ENCODE data around the gene TP53I13.

TP53I13 gene

DNA sequence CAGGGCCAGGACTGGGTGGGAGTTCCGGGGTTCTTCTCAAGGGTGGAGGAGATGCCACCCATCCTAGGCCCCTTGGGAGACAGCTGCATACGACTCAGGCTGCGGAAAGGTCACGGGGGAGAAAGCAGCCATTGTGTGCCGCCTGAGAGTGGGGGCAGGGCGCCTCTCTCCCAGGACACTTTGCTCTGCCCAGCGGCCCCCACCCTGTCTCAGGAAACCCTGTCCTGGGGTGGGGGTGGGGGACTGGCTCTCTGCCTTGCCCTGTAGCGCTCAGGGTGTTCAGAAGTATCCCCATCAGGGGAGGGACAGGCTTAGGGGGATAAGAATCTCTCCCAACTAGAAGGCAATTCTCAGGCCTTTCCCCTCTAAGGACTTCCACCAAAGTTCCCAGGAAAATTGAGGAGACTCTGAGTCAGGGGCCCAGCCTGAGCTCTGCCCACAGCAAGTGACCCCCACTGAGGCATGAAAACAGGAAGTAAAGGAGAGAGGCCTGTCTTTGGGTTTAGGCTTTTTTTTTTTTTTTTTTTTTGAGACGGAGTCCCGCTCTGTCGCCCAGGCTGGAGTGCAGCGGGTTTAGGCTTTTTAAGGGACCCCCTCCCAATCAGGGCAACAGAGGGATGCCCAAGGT lies 16.1 kb downstream of the TP53I13 start:
- TF ChIP-seq GLIS2 (tag by site-specific recombination; IDR thresholded peaks at IDR 0.05) (0 out of 2 replicates have a peak, but pooled peaks have one; percentile 18), ZNF548 (tag by site-specific recombination; IDR thresholded peaks at IDR 0.05) (no peak)
- ChIA-PET CTCF (no interaction called here), POLR2A (interaction anchor here (1.2 kb wide), 2 partner anchors 10 to 26 kb away, joined by 3 to 4 read pairs; no protein-coding TSS in a partner anchor)
- no peak overlapping the region for H3K27ac ChIP-seq (ENCODE audit: extremely low read depth, low read depth, low read length)
- peaks cover 7 to 57% of the 10 kb centered on the region in 2 experiments; a peak in 2 of 3 replicates for H3K36me3 ChIP-seq (ENCODE audit: control insufficient read depth in 2 of 2, insufficient read depth in 1 of 2, low read length in 2 of 2)
- no peaks in the 10 kb centered on the region for H3K9me3 ChIP-seq (ENCODE audit: control insufficient read depth, insufficient read depth, low read depth, low read length)
- no peak overlapping the region for H3K4me3 ChIP-seq (ENCODE audit: low read depth, low read length)
- H3K4me1 ChIP-seq (ENCODE audit: control insufficient read depth, insufficient read depth, low read length), result peaks cover 7% of the 10 kb centered on the region; the same call in 1 of the 2 replicates

DNA sequence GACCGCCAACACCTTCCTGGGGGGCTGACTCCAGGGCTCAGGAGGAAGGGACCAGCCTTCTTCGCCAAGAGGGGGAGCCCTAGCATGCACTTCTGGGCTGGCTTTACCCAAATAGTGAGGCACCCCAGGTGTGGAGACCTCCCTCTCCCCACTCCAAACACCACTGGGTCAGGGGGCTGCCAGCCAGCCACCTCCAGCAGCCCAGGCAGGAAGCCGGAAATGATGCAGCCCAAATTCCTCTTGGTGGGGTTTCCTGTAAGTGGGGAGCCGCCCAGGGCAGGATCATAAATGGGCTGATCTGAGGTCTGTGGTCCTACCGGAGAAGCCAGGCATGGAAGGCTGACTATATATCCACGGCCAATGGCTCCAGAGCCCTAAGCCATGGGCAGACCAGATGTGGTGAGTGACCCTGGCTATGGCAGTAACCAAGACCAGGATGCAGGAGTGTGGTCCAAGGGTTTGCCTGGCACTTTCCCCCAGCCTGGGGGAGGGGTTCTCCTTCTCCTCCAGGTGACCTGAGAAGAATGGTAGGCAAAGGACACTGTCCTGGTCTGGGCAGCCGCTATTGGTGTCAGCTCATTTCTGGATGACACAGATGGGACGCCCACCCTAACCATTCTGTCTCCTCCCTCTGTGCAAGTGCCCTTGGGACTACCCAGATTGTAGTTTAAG lies 16.7 kb downstream of the TP53I13 start:
- TF ChIP-seq ZNF529 (tag by site-specific recombination; IDR thresholded peaks at IDR 0.05; ENCODE audit: insufficient replicate concordance) (no peak), GLIS1 (tag by site-specific recombination; IDR thresholded peaks at IDR 0.05) (0 out of 2 replicates have a peak, but pooled peaks have one; percentile 16), ZBTB8A (tag by site-specific recombination; IDR thresholded peaks at IDR 0.05) (0 out of 2 replicates have a peak, but pooled peaks have one; percentile 12), GLIS2 (tag by site-specific recombination; IDR thresholded peaks at IDR 0.05) (peak; percentile 11; the same call in 1 of the 2 replicates)
- TF ChIP-seq, protein P1, sequence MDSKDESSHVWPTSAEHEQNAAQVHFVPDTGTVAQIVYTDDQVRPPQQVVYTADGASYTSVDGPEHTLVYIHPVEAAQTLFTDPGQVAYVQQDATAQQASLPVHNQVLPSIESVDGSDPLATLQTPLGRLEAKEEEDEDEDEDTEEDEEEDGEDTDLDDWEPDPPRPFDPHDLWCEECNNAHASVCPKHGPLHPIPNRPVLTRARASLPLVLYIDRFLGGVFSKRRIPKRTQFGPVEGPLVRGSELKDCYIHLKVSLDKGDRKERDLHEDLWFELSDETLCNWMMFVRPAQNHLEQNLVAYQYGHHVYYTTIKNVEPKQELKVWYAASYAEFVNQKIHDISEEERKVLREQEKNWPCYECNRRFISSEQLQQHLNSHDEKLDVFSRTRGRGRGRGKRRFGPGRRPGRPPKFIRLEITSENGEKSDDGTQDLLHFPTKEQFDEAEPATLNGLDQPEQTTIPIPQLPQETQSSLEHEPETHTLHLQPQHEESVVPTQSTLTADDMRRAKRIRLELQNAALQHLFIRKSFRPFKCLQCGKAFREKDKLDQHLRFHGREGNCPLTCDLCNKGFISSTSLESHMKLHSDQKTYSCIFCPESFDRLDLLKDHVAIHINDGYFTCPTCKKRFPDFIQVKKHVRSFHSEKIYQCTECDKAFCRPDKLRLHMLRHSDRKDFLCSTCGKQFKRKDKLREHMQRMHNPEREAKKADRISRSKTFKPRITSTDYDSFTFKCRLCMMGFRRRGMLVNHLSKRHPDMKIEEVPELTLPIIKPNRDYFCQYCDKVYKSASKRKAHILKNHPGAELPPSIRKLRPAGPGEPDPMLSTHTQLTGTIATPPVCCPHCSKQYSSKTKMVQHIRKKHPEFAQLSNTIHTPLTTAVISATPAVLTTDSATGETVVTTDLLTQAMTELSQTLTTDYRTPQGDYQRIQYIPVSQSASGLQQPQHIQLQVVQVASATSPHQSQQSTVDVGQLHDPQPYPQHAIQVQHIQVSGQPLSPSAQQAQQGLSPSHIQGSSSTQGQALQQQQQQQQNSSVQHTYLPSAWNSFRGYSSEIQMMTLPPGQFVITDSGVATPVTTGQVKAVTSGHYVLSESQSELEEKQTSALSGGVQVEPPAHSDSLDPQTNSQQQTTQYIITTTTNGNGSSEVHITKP (tag by site-specific recombination; IDR thresholded peaks at IDR 0.05), result peak; percentile 49; the same call in 1 of the 2 replicates

DNA sequence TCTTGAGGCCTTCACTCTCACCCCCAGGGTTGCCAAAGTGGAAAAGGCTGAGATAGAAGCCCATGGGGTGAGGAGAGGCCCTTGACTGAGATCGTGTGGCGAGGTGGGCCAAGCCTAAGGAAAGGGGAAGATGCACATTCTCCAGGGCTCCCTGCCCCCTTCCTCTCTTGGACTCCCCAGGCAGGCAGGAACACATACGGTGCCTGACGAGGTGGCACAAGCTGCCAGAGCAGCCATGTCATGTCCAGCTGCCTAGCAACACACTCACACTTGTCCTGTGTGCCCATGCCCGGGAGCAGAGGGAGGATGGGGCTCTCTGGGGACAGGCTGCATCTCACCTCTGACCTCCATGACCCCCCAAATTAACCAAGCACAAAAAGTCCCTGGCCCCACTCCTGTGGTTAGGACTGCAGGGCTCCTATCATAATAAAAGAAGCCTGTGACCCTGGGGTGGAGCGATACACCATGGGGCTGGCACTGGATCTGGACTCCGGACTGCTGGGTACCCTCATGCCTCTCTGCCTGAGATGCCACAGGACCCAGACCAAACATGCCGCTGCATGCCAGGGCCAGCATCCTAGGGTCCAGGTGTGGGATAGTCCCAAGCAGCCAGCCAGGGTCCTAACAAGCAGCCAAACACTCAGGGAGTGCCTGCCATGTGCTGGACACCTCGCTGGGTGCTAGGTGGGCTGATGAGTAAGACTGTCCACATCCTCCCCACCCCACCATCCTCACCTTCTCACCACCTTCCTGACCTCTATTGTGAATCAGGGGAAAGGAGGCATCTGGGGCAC lies 18.4 kb downstream of the TP53I13 start:
- peaks cover 0 to 35% of the 10 kb centered on the region in 2 experiments; a peak in 1 of 3 replicates for H3K36me3 ChIP-seq (ENCODE audit: control insufficient read depth in 2 of 2, insufficient read depth in 1 of 2, low read length in 2 of 2)
- no peak overlapping the region for H3K4me3 ChIP-seq (ENCODE audit: low read depth, low read length)
- peak; percentile 42; the same call in 1 of the 2 replicates for TF ChIP-seq BCL11B (tag by site-specific recombination; IDR thresholded peaks at IDR 0.05; ENCODE audit: low read depth)
- no peak for TF ChIP-seq ZNF214 (tag by site-specific recombination; IDR thresholded peaks at IDR 0.05; ENCODE audit: borderline replicate concordance)
- TF ChIP-seq HOXA7 (CRISPR knock-in tag; IDR thresholded peaks at IDR 0.05; ENCODE audit: borderline replicate concordance), result no peak
- peaks cover 14% of the 10 kb centered on the region for H3K4me1 ChIP-seq (ENCODE audit: control insufficient read depth, insufficient read depth, low read length)
- ChIA-PET CTCF (interaction anchor here (0.6 to 1.8 kb wide), 10 partner anchors 11 to 1412 kb away, joined by 3 to 6 read pairs (median 4); partner anchors contain the start of gene CORO6), POLR2A (interaction anchor here (0.6 to 0.7 kb wide), 2 partner anchors 36 to 456 kb away, joined by 3 to 4 read pairs; no protein-coding TSS in a partner anchor)
- H3K27ac ChIP-seq (ENCODE audit: extremely low read depth, low read depth, low read length), result no peak overlapping the region
- H3K9me3 ChIP-seq (ENCODE audit: control insufficient read depth, insufficient read depth, low read depth, low read length), result no peaks in the 10 kb centered on the region

More for the DNA sequence above, 16.7 kb downstream of the TP53I13 start:
- ChIA-PET CTCF (interaction anchor here (0.6 to 1.4 kb wide), 3 partner anchors 13 to 508 kb away, joined by 3 to 5 read pairs (median 3); no protein-coding TSS in a partner anchor), POLR2A (interaction anchor here (0.6 to 1.2 kb wide), 3 partner anchors 11 to 28 kb away, joined by 3 to 4 read pairs (median 3); no protein-coding TSS in a partner anchor)
- no peaks in the 10 kb centered on the region for H3K9me3 ChIP-seq (ENCODE audit: control insufficient read depth, insufficient read depth, low read depth, low read length)
- H3K36me3 ChIP-seq (ENCODE audit: control insufficient read depth in 2 of 2, insufficient read depth in 1 of 2, low read length in 2 of 2), result peaks cover 6 to 51% of the 10 kb centered on the region in 2 experiments; a peak in 2 of 3 replicates
- H3K27ac ChIP-seq (ENCODE audit: extremely low read depth, low read depth, low read length), result no peak overlapping the region
- no peak overlapping the region for H3K4me3 ChIP-seq (ENCODE audit: low read depth, low read length)
- peaks cover 13% of the 10 kb centered on the region for H3K4me1 ChIP-seq (ENCODE audit: control insufficient read depth, insufficient read depth, low read length)

All from HEK293 (cell line).